ENCODE data around the gene PDE9A. TPM values are rescaled to one million over a fixed set of nuclear protein-coding genes. Genes with fewer than 3 reads are reported as not detected.

PDE9A gene
- total RNA-seq, 2 donors from 2014 or later, result 4.0 to 5.6 TPM

DNA sequence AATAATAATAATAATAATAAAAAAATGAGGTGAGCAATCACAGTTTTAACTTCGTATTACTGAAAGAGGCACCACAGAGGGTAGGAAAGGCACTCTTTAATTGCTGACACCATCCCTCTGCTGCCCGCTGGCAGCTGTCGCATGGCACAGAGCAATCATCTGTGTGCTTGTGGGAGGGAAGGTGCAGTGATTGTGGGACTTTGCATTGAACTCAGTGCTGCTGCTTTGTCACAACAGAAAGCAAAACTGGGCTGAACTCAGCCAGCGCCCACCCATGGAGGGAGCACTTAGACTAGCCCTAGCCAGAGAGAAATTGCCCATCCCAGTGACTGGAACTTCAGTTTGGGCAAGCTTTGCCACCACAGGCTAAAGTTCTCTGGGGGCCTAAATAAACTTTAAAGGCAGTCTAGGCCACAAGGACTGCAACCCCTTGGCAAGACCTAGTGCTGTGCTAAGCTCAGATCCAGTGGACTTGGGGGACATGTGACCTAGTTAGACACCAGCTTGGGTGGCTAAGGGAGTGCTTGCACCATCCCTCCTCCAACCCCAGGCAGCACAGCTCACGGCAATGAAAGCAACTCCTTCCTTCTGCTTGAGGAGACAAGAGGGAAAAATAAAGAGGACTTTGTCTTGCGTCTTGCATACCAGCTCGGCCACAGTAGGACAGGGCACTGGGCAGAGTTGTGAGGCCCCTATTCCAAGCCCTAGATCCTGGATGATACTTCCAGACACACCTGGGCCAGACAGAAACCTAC is 166.6 kb downstream of the PDE9A start:
- intact Hi-C loops (cut with DNase I), result loop anchor here in 1 of 2 donors (5.0 kb wide), 1 partner anchor 223 kb away; no protein-coding TSS in a partner anchor
- DNase-seq (ENCODE audit: low spot score), result peak; percentile 52

DNA sequence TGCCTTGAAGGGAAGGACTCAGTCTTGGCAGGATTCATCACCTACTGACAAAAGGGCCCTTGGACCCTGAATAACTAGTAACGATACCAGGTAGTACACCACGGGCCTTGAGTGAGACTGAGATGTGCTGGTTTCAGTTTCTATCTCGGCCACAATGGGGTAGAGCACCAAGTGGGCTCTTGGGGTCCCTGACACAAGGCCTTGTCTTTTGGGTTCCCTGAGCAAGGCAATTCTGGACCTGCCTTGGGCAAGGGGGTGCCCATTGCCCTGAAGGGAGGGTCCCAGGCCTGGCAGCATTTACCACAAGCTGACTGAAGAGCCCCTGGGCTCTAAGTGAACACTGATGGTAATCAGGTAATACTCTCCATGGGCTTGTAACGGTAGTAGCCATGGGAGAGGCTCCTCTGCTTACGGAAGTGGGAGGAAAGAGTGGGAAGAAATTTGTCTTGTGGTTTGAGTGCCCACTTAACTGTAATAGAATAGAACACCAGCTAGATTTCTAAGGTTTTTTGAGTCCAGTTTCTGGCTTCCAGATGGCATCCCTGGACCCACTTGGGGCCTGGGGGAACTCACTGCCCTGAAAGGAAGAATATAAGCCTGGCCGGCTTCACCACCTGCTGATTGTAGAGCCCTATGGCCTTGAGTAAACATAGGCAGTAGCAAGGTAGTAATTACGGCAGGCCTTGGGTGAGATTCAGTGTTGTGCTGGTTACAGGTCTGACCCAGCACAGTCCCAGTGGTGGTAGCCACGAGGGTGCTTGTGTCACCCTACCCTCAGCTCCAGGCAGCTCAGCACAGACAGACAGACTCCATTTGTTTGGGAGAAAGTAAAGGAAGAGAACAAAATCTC is 167.4 kb downstream of the PDE9A start:
- intact Hi-C loops (cut with DNase I), result no loop called here
- DNase-seq (ENCODE audit: low spot score), result peak; percentile 41

Other genes with a start within 250 kb of the PDE9A start
- under 1 TPM; 0.32 to 0.38 TPM for gene UBASH3A, start 249.7 kb upstream of the PDE9A start, total RNA-seq
- under 1 TPM in 1 of 2 donors, not detected in 1; 0.19 TPM for gene RSPH1, start 157.4 kb upstream of the PDE9A start, total RNA-seq
- gene SLC37A1, start 139.8 kb upstream of the PDE9A start, total RNA-seq, result 1 to 10 TPM; 5.2 to 6.0 TPM
- gene WDR4, start 225.9 kb downstream of the PDE9A start, total RNA-seq, result 10 to 100 TPM; 12.1 to 13.4 TPM
- 10 to 100 TPM; 26.1 to 39.0 TPM for gene NDUFV3, start 239.7 kb downstream of the PDE9A start, total RNA-seq

Data from posterior vena cava (tissue), 2 donors.